Pons (tissue), 1 donor: ENCODE results near the gene RIN1.
"Not testable (repeated sequence)": the region's sequence is repeated elsewhere in the genome, so short reads cannot be mapped to it uniquely, and the experiment has no call there.

Source experiments
- DNase-seq: peaks from one replicate; pipeline ENCODE4 v3.0.0-alpha.2; 2016; ENCODE audit warnings: low spot score

The RIN1 gene, protein sequence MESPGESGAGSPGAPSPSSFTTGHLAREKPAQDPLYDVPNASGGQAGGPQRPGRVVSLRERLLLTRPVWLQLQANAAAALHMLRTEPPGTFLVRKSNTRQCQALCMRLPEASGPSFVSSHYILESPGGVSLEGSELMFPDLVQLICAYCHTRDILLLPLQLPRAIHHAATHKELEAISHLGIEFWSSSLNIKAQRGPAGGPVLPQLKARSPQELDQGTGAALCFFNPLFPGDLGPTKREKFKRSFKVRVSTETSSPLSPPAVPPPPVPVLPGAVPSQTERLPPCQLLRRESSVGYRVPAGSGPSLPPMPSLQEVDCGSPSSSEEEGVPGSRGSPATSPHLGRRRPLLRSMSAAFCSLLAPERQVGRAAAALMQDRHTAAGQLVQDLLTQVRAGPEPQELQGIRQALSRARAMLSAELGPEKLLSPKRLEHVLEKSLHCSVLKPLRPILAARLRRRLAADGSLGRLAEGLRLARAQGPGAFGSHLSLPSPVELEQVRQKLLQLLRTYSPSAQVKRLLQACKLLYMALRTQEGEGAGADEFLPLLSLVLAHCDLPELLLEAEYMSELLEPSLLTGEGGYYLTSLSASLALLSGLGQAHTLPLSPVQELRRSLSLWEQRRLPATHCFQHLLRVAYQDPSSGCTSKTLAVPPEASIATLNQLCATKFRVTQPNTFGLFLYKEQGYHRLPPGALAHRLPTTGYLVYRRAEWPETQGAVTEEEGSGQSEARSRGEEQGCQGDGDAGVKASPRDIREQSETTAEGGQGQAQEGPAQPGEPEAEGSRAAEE

DNA sequence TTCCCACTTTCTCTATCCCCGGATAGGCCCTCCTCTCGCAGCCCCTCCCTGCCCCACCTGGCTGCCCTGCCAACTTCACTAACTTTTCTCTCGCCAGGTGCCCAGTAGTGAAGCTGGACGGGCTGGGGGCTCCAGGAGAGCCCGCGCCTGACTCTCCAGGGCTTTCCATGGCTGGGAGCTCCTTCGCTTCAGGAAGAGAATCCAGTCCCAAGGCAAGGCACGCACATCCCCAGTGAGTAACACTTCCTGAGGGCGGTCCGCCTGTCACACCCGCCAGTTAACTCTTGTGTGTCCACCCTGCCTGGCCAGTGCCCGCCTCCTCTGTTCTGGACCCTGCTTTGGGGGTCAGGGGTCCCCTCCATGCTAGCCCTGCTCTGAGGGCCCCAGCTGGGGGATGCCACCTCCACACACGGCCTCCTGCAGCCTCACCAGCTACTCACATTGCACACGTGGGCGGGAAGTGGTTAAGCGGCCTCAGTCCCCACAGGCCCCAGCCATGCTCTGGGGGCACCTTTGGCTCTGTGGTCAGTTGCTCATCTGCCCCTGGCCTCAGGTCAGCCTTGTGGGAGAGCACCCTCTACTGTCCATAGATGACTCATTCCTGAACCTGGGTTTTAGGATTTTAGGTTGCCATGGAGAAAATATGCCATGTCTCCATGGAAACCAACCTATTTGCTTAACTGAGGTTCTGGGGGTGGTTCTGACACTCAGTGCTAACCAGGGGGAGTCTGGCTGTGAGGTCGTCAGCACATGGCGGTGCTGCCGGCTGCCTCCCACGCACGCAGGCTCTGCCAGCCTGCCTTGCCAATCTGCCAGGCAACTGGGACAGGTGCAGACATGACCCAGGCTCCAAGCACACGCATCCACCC, at the start of gene RIN1:
Gene RIN1, minus strand, starts transcription at position 201 of the 869 bp plus-strand sequence. Its CDS starts 32 bp downstream, at position 169.
- DNase-seq = peak; percentile 26

DNA sequence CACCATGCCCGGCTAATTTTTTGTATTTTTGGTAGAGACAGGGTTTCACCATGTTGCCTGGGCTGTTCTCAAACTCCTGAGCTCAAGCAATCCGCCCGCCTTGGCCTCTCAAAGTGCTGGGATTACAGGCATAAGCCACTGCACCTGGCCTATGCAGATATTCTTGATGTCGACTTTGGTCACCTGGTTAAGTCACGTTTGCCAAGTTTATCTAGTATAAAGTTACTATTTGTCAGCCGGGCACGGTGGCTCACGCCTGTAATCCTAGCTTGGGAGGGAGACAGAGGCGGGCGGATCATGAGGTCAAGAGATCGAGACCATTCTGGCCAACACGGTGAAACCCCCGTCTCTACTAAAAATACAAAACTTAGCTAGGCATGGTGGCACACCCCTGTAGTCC, 48.1 kb upstream of the RIN1 start:
- DNase-seq = not testable (repeated sequence)

DNA sequence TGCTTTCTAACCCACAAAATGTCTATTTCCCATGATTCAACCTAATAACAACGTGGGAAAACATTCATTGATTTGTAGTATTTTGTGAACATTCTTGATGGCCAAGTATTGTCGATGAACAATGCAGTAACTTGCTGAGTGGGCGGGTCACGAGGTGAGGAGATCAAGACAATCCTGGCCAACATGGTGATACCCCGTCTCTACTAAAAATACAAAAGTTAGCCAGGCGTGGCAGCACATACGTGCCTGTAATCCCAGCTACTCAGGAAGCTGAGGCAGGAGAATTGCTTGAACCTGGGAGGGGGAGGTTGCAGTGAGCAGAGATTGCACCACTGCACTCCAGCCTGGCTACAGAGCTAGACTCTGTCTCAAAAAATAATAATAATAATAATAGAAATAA, 44.0 kb upstream of the RIN1 start:
- not testable (repeated sequence) for DNase-seq

DNA sequence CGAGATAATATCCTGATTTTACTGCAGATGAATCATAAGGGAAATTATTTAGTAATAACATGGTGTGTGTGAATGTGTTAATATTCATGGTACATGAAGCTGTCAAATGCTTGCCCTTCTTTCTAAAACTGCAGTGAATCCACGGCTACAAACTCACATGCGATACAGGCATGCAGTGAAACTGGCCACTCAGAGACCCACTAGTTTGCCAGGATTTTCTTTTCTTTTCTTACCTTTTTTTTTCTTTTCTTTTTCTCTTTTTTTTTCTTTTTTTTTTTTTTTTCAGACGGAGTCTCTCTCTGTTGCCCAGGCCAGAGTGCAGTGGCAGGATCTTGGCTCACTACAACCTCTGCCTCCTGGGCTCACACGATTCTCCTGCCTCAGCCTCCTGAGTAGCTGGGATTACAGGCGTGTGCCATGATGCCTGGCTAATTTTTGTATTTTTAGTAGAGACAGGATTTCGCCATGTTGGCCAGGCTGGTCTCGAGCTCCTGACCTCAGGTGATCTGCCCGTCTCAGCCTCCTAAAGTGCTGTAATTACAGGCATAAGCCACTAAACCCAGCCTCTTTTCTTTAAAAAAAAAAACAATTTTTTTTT, 37.6 kb upstream of the RIN1 start:
- DNase-seq = not testable (repeated sequence)

GRCh38 chr11:66373265-66373664, 37.0 kb upstream of the RIN1 start:
- DNase-seq = peak; percentile 51

- no peak for DNase-seq
These were observed 35.6 kb upstream of the RIN1 start, which contains the start of gene SLC29A2 for GRCh38 chr11:66371627-66372415. Gene SLC29A2, minus strand, starts transcription at chr11:66371760. Its CDS starts 169 bp downstream, at chr11:66371591.

GRCh38 chr11:66369073-66369894, 33.0 kb upstream of the RIN1 start:
- no peak for DNase-seq

GRCh38 chr11:66368484-66368883, 32.2 kb upstream of the RIN1 start:
- DNase-seq = no peak

DNA sequence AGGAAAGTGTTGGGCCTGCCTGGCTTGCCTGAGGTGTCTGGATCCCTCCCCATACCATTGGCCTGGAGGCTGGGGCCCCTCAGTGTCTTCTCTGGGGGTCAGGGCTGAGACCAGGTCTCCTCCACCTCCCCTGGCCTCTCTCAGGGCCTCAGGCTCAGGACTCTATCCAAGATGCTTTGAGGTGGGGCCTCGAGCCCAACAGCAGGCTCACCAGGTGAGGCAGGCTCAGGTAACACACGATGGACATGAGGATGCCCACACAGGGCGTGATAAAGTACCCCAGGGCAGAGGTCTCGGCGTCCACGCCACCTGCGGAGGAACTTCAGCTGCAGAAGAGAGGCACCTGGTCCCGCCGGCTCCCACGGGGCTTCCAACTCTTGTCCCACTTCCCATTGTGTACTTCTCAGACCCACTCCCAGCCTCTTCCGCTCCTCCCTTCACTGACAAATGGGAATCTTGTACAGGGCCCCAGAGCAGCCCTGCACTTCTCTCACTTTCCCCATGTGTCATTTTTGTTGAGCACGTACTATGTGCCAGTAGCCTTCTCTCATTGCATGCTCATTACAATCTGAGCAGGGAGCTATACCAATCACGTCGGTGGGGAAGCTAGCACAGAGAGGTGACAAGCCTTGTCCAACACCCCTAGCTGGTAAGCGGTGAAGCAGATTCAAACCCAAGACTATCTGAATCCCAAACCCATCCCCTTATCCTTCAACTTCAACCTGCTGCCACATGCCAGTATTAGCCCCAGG, 31.5 kb upstream of the RIN1 start:
- DNase-seq = no peak

DNA sequence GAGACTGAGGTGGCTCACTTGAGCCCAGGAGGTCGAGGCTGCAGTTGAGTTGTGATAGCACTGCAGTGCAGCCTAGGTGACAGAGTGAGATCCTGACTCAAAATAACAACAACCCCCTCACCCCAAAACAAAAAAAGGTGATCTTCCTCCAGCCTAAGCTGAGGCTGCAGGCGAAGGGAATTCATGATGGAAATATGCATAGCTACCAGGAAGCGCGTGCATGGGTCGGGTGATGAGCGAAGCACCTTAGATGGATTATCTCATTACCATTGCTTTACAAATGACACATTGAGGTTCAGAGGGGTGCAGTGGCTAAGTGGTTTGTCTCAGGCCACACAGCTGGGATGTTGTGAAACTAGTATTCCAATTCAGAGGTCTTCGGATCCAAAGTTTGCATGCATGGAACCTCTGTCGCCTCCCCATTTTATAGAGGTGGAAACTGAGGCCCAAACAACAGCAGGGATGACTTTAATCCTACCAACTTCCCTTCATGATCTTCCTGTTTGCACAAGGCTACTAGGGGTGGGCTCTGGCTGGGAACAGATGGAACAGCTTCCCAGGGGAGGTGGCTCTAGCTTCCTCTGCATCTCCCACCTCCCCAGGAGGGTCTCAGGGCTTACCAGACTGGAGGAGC, 30.7 kb upstream of the RIN1 start:
- no peak for DNase-seq

- no peak for DNase-seq
These were observed 29.7 kb upstream of the RIN1 start for GRCh38 chr11:66365711-66366619.

DNA sequence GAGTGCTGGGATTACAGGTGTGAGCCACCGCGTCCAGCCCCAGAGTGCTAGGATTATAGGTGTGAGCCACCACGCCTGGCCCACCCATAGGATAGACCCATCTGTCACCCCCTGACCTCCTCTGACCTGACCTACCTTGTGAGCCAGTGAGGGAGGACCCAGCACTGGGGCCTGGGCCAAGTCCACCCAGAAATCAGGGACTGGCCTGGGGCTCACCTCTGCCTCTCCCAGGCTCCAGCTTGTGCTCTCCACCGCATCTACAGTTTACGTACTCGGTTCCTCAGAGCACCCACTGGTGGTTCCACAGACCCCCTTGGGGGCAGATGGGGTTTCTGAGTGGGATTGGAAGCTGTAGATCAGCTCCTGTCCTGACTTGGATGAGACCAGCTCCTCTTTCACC, 28.9 kb upstream of the RIN1 start:
- DNase-seq = no peak

DNA sequence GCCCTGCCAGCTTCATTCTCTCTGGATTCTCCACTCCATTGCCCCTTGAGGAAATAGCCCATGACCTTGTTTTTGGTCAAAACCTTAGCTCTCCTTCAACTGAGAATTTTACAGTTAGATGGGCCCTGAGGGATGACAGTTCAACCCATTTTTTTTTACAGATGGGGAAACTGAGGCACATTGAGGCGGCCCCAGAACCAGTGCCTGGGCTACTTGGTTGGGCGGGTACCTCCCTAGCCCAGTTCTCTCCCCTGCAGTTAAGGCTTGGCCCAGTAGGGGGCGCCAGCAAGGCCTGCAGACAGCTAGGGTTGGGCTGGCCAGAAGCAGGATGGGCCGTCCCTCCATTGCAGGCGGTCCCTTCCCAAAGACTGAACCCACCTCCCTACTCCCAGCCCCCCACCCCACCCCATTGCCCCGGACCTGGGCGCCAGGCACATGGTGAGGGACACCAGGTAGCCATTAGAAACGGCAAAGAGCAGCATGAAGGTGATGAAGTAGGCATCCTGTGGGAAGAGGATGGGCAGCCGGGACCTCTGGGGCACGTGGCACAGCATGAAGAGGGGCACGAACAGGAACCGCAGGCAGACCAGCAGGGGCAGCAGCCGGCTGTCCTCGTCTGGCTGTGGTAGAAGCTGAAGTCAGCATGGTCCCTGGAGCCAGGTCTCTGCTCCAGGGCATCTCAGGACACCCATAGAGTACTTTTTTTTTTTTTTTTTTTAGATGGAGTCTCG, 27.7 kb upstream of the RIN1 start:
- no peak for DNase-seq

- DNase-seq = no peak
These were observed 27.0 kb upstream of the RIN1 start for GRCh38 chr11:66363187-66363601.

DNA sequence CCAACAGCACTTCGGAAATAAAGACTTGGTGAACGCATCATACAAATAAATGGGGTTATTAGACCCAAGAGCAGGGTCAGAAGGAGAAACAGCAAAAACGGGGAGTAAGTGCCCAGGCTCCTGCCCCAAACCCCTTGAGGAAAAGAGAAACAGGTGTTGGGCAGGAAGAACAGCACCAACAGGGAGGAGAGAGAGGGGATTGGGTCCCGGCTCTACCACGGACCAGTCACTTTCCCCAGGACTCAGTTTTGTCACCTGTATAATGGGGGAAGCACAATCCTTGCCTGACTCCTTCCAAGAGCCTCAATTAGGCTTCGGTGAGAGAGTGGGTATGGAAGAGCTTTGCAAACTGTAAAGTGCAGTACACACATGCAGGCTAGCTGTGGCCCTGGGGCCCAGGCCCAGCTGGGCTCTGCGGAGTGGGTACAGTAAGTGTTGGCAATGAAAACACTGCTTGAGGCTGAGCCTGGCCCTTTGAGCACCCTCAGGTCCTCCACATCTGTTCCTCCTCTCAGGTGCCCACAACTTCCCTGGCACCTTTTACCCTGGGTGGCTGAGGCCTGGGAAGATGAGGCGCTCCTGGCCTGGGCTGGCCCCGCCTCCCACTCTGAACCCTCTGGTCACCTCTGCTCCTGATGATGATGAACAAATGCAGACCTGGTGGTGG, 26.4 kb upstream of the RIN1 start:
- no peak for DNase-seq

GRCh38 chr11:66361502-66361941, 25.3 kb upstream of the RIN1 start:
- DNase-seq = no peak
